GM19395 (cell line): Measurements from ENCODE around the gene MLC1.
"Not testable (repeated sequence)": the region's sequence is repeated elsewhere in the genome, so short reads cannot be mapped to it uniquely, and the experiment has no call there.

ENCODE experiments used
- ATAC-seq: cut with Tn5 transposase; IDR thresholded peaks from one replicate; pipeline ENCODE4 v1.9.1; 2021; ENCODE audit warnings: mild to moderate bottlenecking, moderate library complexity; ENCODE audit not compliant: unreplicated experiment

Gene MLC1

GRCh38 chr22:50104141-50104544 lies 18.9 kb upstream of the MLC1 start:
- no peak for ATAC-seq

- ATAC-seq = no peak
Observed at GRCh38 chr22:50102946-50103345, 17.7 kb upstream of the MLC1 start.

DNA sequence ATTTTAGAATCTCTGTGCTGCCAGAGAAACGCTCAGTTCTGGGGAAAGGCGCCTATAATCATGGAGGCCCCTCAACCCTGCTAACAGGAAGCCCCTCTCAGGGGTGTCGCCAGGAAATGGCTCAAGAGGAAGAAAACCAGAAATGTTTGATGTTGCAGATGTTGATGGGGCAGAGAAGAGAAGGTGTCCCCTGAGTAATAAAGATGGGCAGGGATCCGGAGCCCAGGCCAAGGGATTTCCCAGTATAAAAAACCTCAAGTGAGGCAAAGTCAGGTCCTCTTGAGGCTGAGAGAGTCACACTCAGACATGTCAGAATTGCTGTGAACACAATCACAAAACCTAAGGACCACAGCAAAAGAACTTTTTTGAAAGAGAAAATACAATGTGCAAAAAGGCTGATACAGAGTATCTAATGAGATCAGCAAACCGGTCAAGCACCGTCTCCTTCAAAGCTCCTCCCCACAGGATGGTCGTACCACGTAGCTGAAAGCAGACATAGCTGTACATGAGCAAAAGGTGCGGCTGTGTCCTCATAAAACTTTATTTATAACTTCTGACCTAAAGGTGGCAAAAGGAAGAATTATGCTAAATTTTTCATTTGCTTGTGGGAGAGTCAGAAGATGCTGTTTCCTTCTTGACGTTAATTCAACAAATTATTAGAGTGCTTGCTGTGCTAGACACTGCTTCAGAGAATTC lies 16.8 kb upstream of the MLC1 start:
- ATAC-seq = no peak

DNA sequence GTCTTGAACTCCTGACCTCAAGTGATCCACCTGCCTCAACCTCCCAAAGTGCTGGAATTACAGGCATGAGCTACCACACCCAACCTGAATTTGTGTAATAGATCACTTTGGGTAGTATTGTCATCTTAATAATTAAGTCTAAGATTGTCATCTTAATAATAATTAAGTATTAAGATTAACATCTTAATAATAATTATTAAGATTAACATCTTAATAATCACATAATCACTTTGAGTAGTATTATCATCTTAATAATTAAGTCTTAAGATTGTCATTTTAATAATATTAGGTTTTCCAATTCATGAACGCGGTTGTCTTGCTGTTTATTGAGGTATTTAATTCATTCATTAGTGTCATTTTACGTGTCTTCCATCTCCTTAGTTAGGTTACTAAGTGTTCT lies 12.8 kb upstream of the MLC1 start:
- no peak for ATAC-seq

- ATAC-seq = no peak
Observed at GRCh38 chr22:50092342-50092741, 7.1 kb upstream of the MLC1 start.

DNA sequence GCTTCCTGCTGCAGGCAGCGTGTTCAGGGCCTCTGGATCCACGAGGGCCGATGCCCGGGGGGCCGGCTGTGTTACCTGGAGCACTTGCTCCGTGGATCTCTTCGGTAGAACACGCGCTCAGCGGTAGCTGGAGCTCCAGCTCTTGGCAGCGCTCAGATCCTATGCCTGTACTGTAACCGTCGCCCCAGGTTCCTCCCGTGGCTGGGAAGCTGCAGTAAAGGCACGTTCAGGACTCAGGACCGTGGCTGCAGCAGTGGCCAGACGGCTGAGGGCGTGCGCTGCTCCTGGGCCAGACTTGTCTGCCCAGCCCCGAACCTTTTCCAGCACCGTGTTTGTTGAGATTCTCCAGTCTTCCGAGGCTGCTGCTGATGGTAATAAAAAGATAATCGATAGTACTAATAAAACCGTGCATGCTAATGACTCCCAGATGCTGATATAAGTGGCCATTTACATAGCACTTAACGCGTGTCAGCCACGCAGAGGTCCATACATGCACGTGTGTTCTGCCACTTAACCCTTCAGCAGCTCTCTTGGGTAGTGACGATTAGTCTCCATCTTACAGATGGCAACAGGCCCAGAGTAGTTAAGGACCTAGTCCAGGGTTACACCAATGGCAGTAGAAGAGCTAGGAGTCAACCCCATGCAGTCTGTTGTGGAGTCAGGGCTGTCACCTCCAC lies 6.0 kb upstream of the MLC1 start:
- no peak for ATAC-seq

GRCh38 chr22:50090412-50090714 lies 5.1 kb upstream of the MLC1 start:
- ATAC-seq = no peak

- ATAC-seq = no peak
Observed at GRCh38 chr22:50089682-50090411, 4.6 kb upstream of the MLC1 start, which contains the start of gene MOV10L1. Gene MOV10L1, plus strand, starts transcription at chr22:50090006. Its CDS starts 83 bp downstream, at chr22:50090089.

DNA sequence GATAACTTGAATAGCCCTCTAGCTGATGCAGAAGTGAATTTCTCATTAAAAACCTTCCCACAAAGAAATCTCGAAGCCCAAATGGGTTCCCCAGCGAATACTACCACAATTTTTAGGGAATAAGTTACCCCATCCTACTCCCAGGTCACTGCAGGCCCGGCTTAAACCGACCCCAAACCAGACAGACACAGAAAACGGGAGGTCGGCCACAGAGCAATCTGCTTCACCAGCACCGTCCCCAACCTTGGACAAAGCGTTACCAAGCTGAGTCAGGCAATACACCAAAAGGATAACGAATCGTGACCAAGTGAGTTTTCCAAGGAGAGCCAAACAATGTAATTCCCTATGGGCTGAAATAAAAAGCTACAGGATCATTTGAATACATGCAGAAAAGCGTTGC lies 4.0 kb upstream of the MLC1 start:
- no peak for ATAC-seq

GRCh38 chr22:50088096-50088495 lies 2.9 kb upstream of the MLC1 start:
- no peak for ATAC-seq

DNA sequence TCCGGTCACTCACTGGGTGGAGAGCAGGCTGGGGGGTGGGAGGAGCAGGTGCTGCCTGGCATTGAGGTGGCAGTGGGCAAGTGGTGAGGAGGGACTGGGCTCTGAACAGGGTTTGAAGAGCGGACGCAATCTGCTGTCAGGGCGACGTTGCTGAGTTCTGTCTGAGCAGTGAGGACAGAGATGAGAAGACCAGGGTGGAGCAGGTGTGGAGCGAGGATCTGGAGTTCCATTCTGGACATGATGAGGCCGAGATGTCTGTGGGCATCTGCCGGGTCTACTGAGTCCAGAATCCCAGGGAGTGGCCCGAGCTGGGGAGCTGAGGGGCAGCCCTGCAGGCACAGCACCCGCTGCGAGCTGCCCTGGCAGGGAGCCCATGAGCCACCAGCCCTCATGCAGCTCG lies 2.4 kb upstream of the MLC1 start:
- ATAC-seq = no peak

DNA sequence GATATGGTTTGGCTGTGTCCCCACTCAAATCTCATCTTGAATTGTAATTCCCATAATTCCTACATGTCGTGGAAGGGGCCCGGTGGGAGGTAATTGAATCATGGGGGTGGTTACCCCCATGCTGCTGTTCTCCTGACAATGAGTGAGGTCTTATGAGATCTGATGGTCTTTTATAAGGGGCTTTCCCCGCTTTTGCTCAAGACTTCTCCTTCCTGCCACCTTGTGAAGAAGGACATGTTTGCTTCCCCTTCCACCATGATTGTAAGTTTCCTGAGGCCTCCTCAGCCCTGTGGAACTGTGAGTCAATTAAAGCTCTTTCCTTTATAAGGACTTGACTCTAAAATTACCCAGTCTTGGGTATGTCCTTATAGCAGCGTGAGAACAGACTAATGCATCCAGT lies 1.7 kb upstream of the MLC1 start:
- not testable (repeated sequence) for ATAC-seq

DNA sequence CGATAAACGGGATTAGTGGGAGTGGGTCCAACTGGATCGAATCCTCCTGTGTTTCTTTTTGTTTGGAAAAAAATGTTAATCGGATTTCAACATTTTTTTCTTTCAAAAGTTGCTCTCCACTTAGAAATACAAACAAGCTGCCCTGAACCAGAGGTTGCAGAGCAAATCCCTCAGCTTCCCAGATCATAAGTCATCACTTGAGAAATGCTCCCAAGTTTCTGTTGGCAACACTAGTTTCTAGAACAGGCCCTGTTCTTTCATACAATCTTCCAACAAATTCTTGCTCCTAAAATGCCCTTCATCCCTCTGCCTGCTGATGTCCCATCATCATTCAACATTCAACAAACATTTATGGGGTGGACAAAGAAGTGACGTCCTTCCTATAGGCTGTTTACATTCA lies 1.3 kb upstream of the MLC1 start:
- no peak for ATAC-seq

GRCh38 chr22:50084614-50085021 lies 608 bp downstream of the MLC1 start:
- no peak for ATAC-seq

GRCh38 chr22:50084080-50084477 lies 1.1 kb downstream of the MLC1 start:
- ATAC-seq = no peak

DNA sequence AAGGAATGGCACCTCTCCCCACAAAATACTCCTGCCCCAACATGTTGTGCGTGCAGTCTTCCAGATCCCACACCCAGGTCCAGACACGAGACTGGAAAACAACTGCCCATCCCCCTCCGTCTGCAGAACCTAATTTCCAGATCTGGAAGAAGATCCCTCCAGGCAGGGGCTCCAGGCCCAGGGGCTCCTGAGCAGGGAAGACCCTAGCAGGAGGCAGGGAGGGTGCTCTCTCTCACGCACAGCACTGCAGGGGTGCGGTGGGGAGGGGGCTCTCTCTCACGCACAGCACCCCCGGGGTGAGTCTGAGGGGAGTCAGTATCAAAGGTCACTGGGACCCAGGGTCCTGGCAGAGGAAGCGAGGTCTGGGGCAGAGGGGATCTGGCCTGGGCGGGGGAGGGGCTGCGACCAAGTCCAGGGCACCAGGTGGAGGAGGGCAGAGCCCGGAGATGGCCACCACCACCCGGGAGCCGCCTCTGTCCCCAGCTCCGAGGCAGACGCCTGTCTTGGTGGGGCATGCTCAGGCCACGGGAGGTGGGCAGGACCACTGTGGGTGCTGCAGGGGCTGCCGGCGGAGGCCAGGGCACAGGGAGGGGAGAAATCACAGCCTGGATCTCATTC lies 1.7 kb downstream of the MLC1 start:
- ATAC-seq = no peak

GRCh38 chr22:50082961-50083461 lies 2.2 kb downstream of the MLC1 start:
- ATAC-seq = no peak

DNA sequence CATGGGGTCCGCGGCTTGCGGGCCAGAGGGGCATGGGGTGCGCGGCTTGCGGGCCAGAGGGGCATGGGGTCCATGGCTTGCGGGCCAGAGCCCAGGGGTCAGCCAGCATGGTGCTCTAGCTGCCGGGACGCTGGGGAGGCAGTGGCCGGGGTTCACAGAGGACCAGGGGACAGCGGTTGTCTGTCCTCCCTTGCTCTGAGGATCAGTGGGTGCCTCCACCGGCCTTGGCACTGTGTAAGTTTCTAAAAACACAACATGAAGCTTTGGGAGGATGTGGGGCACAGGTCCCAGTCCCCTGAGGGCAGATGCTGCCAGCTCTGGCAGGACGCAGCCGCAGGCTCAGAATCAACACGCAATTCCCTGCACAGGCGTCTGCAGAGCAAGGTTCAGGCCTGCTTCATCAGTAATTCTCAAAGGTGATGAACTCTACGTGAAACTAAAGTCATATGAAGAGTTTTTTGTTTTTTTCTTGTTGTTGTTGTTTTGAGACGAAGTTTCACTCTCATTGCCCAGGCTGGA lies 3.0 kb downstream of the MLC1 start:
- ATAC-seq = no peak

DNA sequence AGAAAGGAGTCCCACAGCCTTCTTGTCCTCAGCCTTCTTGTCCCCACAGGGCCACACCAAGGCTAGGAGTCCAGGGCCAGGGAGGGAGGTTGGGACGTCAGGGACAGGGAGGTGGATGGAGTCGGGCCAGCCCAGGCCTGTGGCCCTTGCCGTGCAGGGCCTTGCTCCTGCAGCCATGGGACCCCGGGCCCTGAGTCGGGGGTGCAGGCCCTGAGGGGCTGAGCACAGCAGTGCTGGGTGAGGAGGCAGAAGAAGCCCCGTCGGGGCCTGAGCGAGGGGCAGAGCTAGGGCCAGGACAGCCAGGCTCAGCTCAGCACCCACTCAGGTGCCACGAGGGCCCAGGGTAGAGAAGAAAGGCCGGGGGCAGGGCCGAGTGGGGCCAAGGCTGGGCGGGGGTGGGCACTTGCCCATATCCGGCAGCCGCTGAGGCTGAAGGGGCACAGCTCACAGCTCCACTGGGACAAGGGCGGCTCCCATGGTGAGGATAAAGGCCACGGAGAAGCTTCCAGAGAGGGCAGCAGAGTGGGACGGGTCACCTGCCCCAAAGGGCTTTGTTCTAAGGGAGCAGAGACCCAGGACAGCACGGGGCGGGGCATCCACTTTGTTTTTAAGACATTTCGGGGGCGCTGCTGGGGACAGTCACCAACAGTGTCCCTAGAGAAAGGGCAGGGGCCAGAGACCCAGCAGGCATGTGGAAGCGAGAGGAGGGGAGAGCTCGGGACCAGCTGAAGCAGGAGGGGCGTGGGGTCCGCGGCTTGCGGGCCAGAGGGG lies 3.6 kb downstream of the MLC1 start:
- no peak for ATAC-seq

DNA sequence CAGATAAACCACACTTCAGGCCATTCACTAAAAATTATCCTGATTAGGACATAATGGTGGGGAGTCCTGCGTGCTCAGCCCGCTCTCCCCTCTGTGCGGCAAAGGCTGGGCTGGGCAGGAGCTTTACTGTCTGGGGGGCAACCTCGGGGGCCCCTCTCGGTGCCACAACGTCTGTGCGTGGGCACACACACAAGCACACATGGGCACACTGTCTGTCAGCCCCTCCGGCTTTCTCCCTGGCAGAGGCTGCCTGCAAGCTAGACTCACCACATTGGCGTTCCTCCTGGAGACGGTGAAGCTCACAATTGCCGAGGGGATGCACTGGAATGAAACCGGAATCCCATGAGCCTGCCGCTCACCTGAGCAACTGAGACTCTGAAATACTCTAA lies 5.2 kb downstream of the MLC1 start:
- ATAC-seq = no peak

- no peak for ATAC-seq
Observed at GRCh38 chr22:50078761-50079160, 6.5 kb downstream of the MLC1 start.
